H1 (cell line): ENCODE data around the gene CFAP221. TPM values are rescaled to one million over a fixed set of nuclear protein-coding genes. Genes with fewer than 3 reads are reported as not detected.

ENCODE experiments used
- CTCF ChIA-PET: fragments of 300-600 bp; sonication (Branson Sonifier 250); formaldehyde crosslinking; loops from one replicate; lab custom pipeline; 2021; ENCODE audit not compliant: partially characterized antibody; lab: Charles Lee
- POLR2A ChIA-PET: fragments of 300-600 bp; sonication (Branson Sonifier 250); formaldehyde crosslinking; loops from one replicate; lab custom pipeline; 2021; ENCODE audit warnings: inconsistent platforms; ENCODE audit not compliant: partially characterized antibody; lab: Charles Lee
- DNase-seq, 2 experiments: peaks; one replicate each; pipeline versions ENCODE4 v3.0.0 to v3.0.0-alpha.2; 2010 to 2022; ENCODE audit warnings: low spot score in 2 of 2, low read depth in 1 of 2, mixed read lengths in 1 of 2
- FAIRE-seq: peaks from 2 replicates; lab custom pipeline; 2011; peaks lifted over from hg19 to GRCh38; lab: Jason Lieb, UNC
- H2AFZ ChIP-seq: 2 replicates; pipeline ENCODE4 v1.8.1; 2012; ENCODE audit warnings: low read length, inconsistent platforms
- H2AK5ac ChIP-seq: 2 replicates; pipeline ENCODE4 v1.6.1; 2013; ENCODE audit warnings: low read depth, low read length
- H2BK120ac ChIP-seq: replicated peaks from 2 replicates; pipeline ENCODE3; 2013; ENCODE audit warnings: low read depth, low read length, inconsistent platforms
- H2BK12ac ChIP-seq: 2 replicates; pipeline ENCODE4 v1.6.1; 2013; ENCODE audit warnings: low read depth, low read length
- H2BK15ac ChIP-seq: 2 replicates; pipeline ENCODE4 v1.6.1; 2013; ENCODE audit warnings: low read length
- H2BK20ac ChIP-seq: 2 replicates; pipeline ENCODE4 v1.6.1; 2013; ENCODE audit warnings: low read length
- H2BK5ac ChIP-seq: 2 replicates; pipeline ENCODE4 v1.6.1; 2013; ENCODE audit warnings: low read depth, low read length
- H3K14ac ChIP-seq: 2 replicates; pipeline ENCODE4 v1.6.1; 2013; ENCODE audit warnings: inconsistent platforms; ENCODE audit not compliant: insufficient read length
- H3K18ac ChIP-seq: 2 replicates; pipeline ENCODE4 v1.6.1; 2013; ENCODE audit warnings: low read length; ENCODE audit errors: extremely low read depth
- H3K23ac ChIP-seq: 2 replicates; pipeline ENCODE4 v1.6.1; 2013; ENCODE audit warnings: inconsistent platforms; ENCODE audit not compliant: insufficient read length
- H3K23me2 ChIP-seq: 2 replicates; pipeline ENCODE4 v1.6.1; 2013; ENCODE audit warnings: low read depth, low read length
- H3K27ac ChIP-seq: 2 replicates; pipeline ENCODE4 v1.6.1; 2011; ENCODE audit warnings: low read depth, low read length, inconsistent platforms
- H3K27me3 ChIP-seq, 4 experiments: replicated peaks in 1 of 4; 1 replicate in 1 of 4; 2 replicates in 3 of 4; pipeline versions ENCODE4 v1.6.1 to v1.8.1; 2011 to 2013; ENCODE audit warnings: low read length in 3 of 4, mild to moderate bottlenecking in 3 of 4, inconsistent platforms in 2 of 4, mixed read lengths in 2 of 4, moderate library complexity in 1 of 4; ENCODE audit not compliant: control insufficient read depth in 3 of 4, insufficient read depth in 3 of 4; ENCODE audit errors: extremely low read depth in 1 of 4
- H3K36me3 ChIP-seq, 4 experiments: 2 replicates each; pipeline versions ENCODE4 v1.6.1 to v1.8.1; 2011 to 2013; ENCODE audit warnings: mild to moderate bottlenecking in 4 of 4, low read length in 3 of 4, moderate library complexity in 2 of 4, control low read depth in 1 of 4, inconsistent platforms in 1 of 4; ENCODE audit not compliant: insufficient read depth in 4 of 4, control insufficient read depth in 2 of 4
- H3K4ac ChIP-seq: replicated peaks from 2 replicates; pipeline ENCODE3; 2013; ENCODE audit warnings: low read length, low read depth, mixed read lengths, inconsistent platforms; ENCODE audit not compliant: insufficient read length
- H3K4me1 ChIP-seq, 4 experiments: replicated peaks in 1 of 4; 1 replicate in 1 of 4; 2 replicates in 3 of 4; pipeline versions ENCODE4 v1.6.1 to v1.8.1; 2011 to 2013; ENCODE audit warnings: low read length in 3 of 4, inconsistent platforms in 2 of 4, mixed read lengths in 1 of 4; ENCODE audit not compliant: insufficient read depth in 4 of 4, control insufficient read depth in 3 of 4
- H3K4me2 ChIP-seq, 2 experiments: 2 replicates each; pipeline versions ENCODE4 v1.6.1 to v1.8.1; 2011 to 2013; ENCODE audit warnings: low read depth in 2 of 2, low read length in 2 of 2, control low read depth in 1 of 2, inconsistent platforms in 1 of 2, mild to moderate bottlenecking in 1 of 2; ENCODE audit not compliant: insufficient read depth in 1 of 2
- H3K4me3 ChIP-seq, 4 experiments: fragments of 200-600, 300-600 bp in 1 of 4; sonication (generic), shearing (Covaris generic), sonication (Bioruptor Twin) in 1 of 4; 2 replicates each; pipeline versions ENCODE4 v1.5.1 to v1.8.1; 2011 to 2016; ENCODE audit warnings: low read length in 4 of 4, low read depth in 3 of 4, control low read depth in 2 of 4, inconsistent platforms in 2 of 4, mild to moderate bottlenecking in 2 of 4, mixed read lengths in 1 of 4, moderate library complexity in 1 of 4; ENCODE audit not compliant: insufficient read depth in 2 of 4; ENCODE audit errors: extremely low read depth in 1 of 4
- H3K56ac ChIP-seq: replicated peaks from 2 replicates; pipeline ENCODE3; 2013; ENCODE audit warnings: low read depth, mild to moderate bottlenecking, mixed read lengths, low read length, inconsistent platforms; ENCODE audit not compliant: insufficient read length
- H3K79me1 ChIP-seq: 2 replicates; pipeline ENCODE4 v1.6.1; 2013; ENCODE audit warnings: low read depth, low read length, control low read depth
- H3K79me2 ChIP-seq, 2 experiments: 2 replicates each; pipeline versions ENCODE4 v1.6.1 to v1.8.1; 2012 to 2013; ENCODE audit warnings: low read length in 2 of 2, mild to moderate bottlenecking in 2 of 2, inconsistent platforms in 1 of 2; ENCODE audit not compliant: insufficient read depth in 2 of 2, control insufficient read depth in 1 of 2
- H3K9ac ChIP-seq, 4 experiments: replicated peaks in 1 of 4; 1 replicate in 1 of 4; 2 replicates in 3 of 4; pipeline versions ENCODE4 v1.6.1 to v1.8.1; 2011 to 2013; ENCODE audit warnings: low read depth in 3 of 4, low read length in 3 of 4, control low read depth in 2 of 4, mild to moderate bottlenecking in 2 of 4, moderate library complexity in 2 of 4, inconsistent platforms in 1 of 4; ENCODE audit errors: extremely low read depth in 1 of 4
- H3K9me3 ChIP-seq, 2 experiments: 2 replicates each; pipeline versions ENCODE4 v1.6.1 to v1.8.1; 2012 to 2013; ENCODE audit warnings: mild to moderate bottlenecking in 2 of 2, moderate library complexity in 2 of 2, control low read depth in 1 of 2, inconsistent platforms in 1 of 2, low read depth in 1 of 2, low read length in 1 of 2, mixed read lengths in 1 of 2; ENCODE audit not compliant: insufficient read depth in 2 of 2
- H4K20me1 ChIP-seq, 2 experiments: replicated peaks in 1 of 2; 2 replicates each; pipeline versions ENCODE3 to v1.8.1; 2011 to 2013; ENCODE audit warnings: inconsistent platforms in 2 of 2, low read length in 2 of 2, mild to moderate bottlenecking in 1 of 2; ENCODE audit not compliant: insufficient read depth in 2 of 2, control insufficient read depth in 1 of 2
- H4K5ac ChIP-seq: 2 replicates; pipeline ENCODE4 v1.6.1; 2013; ENCODE audit warnings: low read length, low read depth, mixed read lengths, inconsistent platforms; ENCODE audit not compliant: insufficient read length
- H4K8ac ChIP-seq: 2 replicates; pipeline ENCODE4 v1.8.0; 2013; ENCODE audit warnings: mild to moderate bottlenecking, moderate library complexity, low read length, inconsistent platforms; ENCODE audit not compliant: insufficient read depth; ENCODE audit errors: extremely low read depth
- H4K91ac ChIP-seq: replicated peaks from 2 replicates; pipeline ENCODE3; 2013; ENCODE audit warnings: low read length, mixed read lengths, inconsistent platforms; ENCODE audit not compliant: insufficient read length
- ASH2L ChIP-seq: fragments of 200-600, 300-600 bp; sonication (generic); IDR thresholded peaks from one replicate; pipeline ENCODE4 v1.7.1; 2017; ENCODE audit warnings: low read length
- WGBS, 2 experiments: shearing (Covaris generic) in 1 of 2; methylation state at CpG; one replicate each; pipeline versions ENCODE4 v1.1.6 to v1.1.7; 2013 to 2015; ENCODE audit warnings: low lambda C conversion rate in 2 of 2, mixed read lengths in 2 of 2, inconsistent platforms in 1 of 2, low coverage in 1 of 2, missing lambda C conversion rate in 1 of 2; ENCODE audit not compliant: insufficient replicate concordance in 2 of 2, insufficient coverage in 1 of 2, insufficient read length in 1 of 2; ENCODE audit errors: extremely low coverage in 1 of 2, missing lambda C conversion rate in 1 of 2; 5-methylcytosine and 5-hydroxymethylcytosine counted together
- polyA plus RNA-seq, 7 experiments: library from polyadenylated mRNA; depleted of rRNA in 3 of 7; stranded (reverse) in 5 of 7; unstranded in 2 of 7; fragments of >200 nt in 5 of 7; fragments of 200-250 nt in 2 of 7; gene quantifications; 1 replicate in 5 of 7; 2 replicates in 1 of 7; 4 replicates in 1 of 7; pipeline versions ENCODE4 v1.2.1 to v1.2.3, GENCODE V29; 2011 to 2013; ENCODE audit warnings: missing spikeins in 2 of 7, mixed read lengths in 2 of 7
- total RNA-seq: library from RNA; stranded (reverse); fragmentation: NEBNext Ultra II Directional; extraction: Animal tissue kit (Norgen Biotek cat#: 25700); gene quantifications from 2 replicates; pipeline ENCODE4 v1.2.1, GENCODE V29; 2021

Gene CFAP221
- total and polyA plus RNA-seq, 2 of the 8 experiments (the other 6 are each of a cell fraction or from before 2014, with no cell fraction given), result 0.14 to 0.71 TPM

GRCh38 chr2:119706221-119706620 lies 162.0 kb downstream of the CFAP221 start:
- Histone ChIP-seq H3K9me3 (peaks cover 5% of the 10 kb centered on the region in 2 experiments), H3K27ac (no peak overlapping the region), H3K18ac (no peak overlapping the region), H3K56ac (no peak overlapping the region), H3K36me3 (no peaks in the 10 kb centered on the region), H4K5ac (no peak overlapping the region), H2AFZ (no peak overlapping the region), H3K4me1 (peaks cover 4 to 11% (median 7%) of the 10 kb centered on the region in 4 experiments; a peak in 6 of 7 replicates), H3K4me3 (no peak overlapping the region), H3K23ac (no peak overlapping the region), H2BK120ac (no peak overlapping the region), H4K91ac (no peak overlapping the region), H3K23me2 (peaks cover 2% of the 10 kb centered on the region; the same call in 1 of the 2 replicates), H2BK5ac (no peak overlapping the region), H3K27me3 (no peaks in the 10 kb centered on the region), H3K9ac (no peak overlapping the region), H3K14ac (no peak overlapping the region), H2BK15ac (no peak overlapping the region), H3K79me2 (no peaks in the 10 kb centered on the region), H3K4ac (no peak overlapping the region), H3K4me2 (no peak overlapping the region), H4K20me1 (no peaks in the 10 kb centered on the region), H2BK12ac (no peak overlapping the region), H4K8ac (no peak overlapping the region), H2AK5ac (no peak overlapping the region), H2BK20ac (no peak overlapping the region), H3K79me1 (no peaks in the 10 kb centered on the region)
- no peak for DNase-seq
- no peak for TF ChIP-seq ASH2L
- ChIA-PET CTCF (interaction anchor here (1.2 to 1.4 kb wide), 2 partner anchors 52 to 65 kb away, joined by 4 read pairs; no protein-coding TSS in a partner anchor), POLR2A (interaction anchor here (2.0 kb wide), 1 partner anchor 12 kb away, joined by 7 read pairs; no protein-coding TSS in a partner anchor)
- FAIRE-seq, result no peak
- WGBS, 2 experiments, result 93% methylated on average over 8 of the region's 8 CpGs; no CpG with 5 or more reads in 1 of the 2 experiments

Other genes with a start within 250 kb of the CFAP221 start
- 5.0 and 6.2 TPM in 2 replicates for gene C2orf76, start 177.6 kb upstream of the CFAP221 start, total RNA-seq
- 2.1 and 4.4 TPM in 2 replicates for gene C2orf76, start 177.6 kb upstream of the CFAP221 start, polyA plus RNA-seq (2011; rRNA removed)
- gene DBI, start 177.5 kb upstream of the CFAP221 start, total RNA-seq, result 180 and 186 TPM in 2 replicates
- gene DBI, start 177.5 kb upstream of the CFAP221 start, polyA plus RNA-seq (2011; rRNA removed), result 116 and 212 TPM in 2 replicates
- 9.9 and 11.0 TPM in 2 replicates for gene TMEM37, start 112.6 kb upstream of the CFAP221 start, total RNA-seq
- gene TMEM37, start 112.6 kb upstream of the CFAP221 start, polyA plus RNA-seq (2011; rRNA removed), result 16.2 and 20.4 TPM in 2 replicates
- gene SCTR, start 20.0 kb upstream of the CFAP221 start, total RNA-seq, result not detected in 2 replicates
- gene SCTR, start 20.0 kb upstream of the CFAP221 start, polyA plus RNA-seq (2011; rRNA removed), result 0.15 and 0.61 TPM in 2 replicates
- gene TMEM177, start 134.8 kb downstream of the CFAP221 start, total RNA-seq, result 43.4 and 47.0 TPM in 2 replicates
- 84.9 and 86.7 TPM in 2 replicates for gene TMEM177, start 134.8 kb downstream of the CFAP221 start, polyA plus RNA-seq (2011; rRNA removed)
- gene PTPN4, start 215.5 kb downstream of the CFAP221 start, total RNA-seq, result 105 and 107 TPM in 2 replicates
- gene PTPN4, start 215.5 kb downstream of the CFAP221 start, polyA plus RNA-seq (2011; rRNA removed), result 16.4 and 28.5 TPM in 2 replicates